K562 (cell line): ENCODE measurements around the gene UPF1. TPM values are rescaled to one million over a fixed set of nuclear protein-coding genes. Genes with fewer than 3 reads are reported as not detected.

Experiments used
- ATAC-seq: fragments of 200-7000 bp; cut with Tn5 transposase; 3 replicates; pipeline ENCODE4 v1.9.1; 2020; ENCODE audit warnings: moderate library complexity
- BruUV-seq: library from RNA; stranded (reverse); fragments of 400-500 nt; replicated peaks from 2 replicates; lab custom pipeline; 2021; lab: Mats Ljungman, UMichigan
- CTCF ChIA-PET: fragments of 300-600 bp; formaldehyde crosslinking; extraction: SDS; loops from one replicate; lab custom pipeline; 2021; ENCODE audit warnings: low intra/inter-chr PET ratio; lab: Yijun Ruan, JAX
- POLR2A ChIA-PET: fragments of 300-600, 350-650 bp; sonication (Branson Sonifier 250); formaldehyde crosslinking; extraction: SDS; loops from one replicate; lab custom pipeline; 2021; ENCODE audit warnings: antibody characterized with exemption, inconsistent platforms; lab: Yijun Ruan, JAX
- DNase-seq, 4 experiments: peaks; one replicate each; pipeline versions ENCODE4 v3.0.0 to v3.0.0-alpha.2; 2011 to 2018; ENCODE audit warnings: low spot score in 3 of 4, mixed read lengths in 3 of 4; ENCODE audit errors: extremely low read depth in 1 of 4
- FAIRE-seq: peaks from 2 replicates; lab custom pipeline; 2011; peaks lifted over from hg19 to GRCh38; lab: Jason Lieb, UNC
- H2AFZ ChIP-seq: 2 replicates; pipeline ENCODE4 v1.6.0; 2011; ENCODE audit warnings: low read depth, low read length, control low read depth, inconsistent platforms
- H3K27ac ChIP-seq: fragments of 200-600 bp; 3 replicates; pipeline ENCODE4 v1.8.0; 2011; ENCODE audit warnings: low read depth, mild to moderate bottlenecking, control low read depth, inconsistent platforms, low read length, moderate library complexity, mixed read lengths; ENCODE audit errors: extremely low read depth
- H3K27me3 ChIP-seq, 2 experiments: fragments of 300-600 bp in 1 of 2; 2 replicates in 1 of 2; 3 replicates in 1 of 2; pipeline versions ENCODE4 v1.6.0 to v1.8.0; 2011; ENCODE audit warnings: inconsistent platforms in 2 of 2, low read length in 2 of 2, mild to moderate bottlenecking in 1 of 2, mixed read lengths in 1 of 2, moderate library complexity in 1 of 2; ENCODE audit not compliant: control insufficient read depth in 2 of 2, insufficient read depth in 2 of 2
- H3K36me3 ChIP-seq: fragments of 300-600 bp; 3 replicates; pipeline ENCODE4 v1.8.0; 2011; ENCODE audit warnings: mild to moderate bottlenecking, low read length, inconsistent platforms; ENCODE audit not compliant: control insufficient read depth, insufficient read depth
- H3K4me1 ChIP-seq, 2 experiments: fragments of 200-600 bp in 1 of 2; replicated peaks in 1 of 2; 2 replicates in 1 of 2; 3 replicates in 1 of 2; pipeline versions ENCODE4 v1.5.1 to v1.8.0; 2011; ENCODE audit warnings: inconsistent platforms in 2 of 2, low read length in 2 of 2, mild to moderate bottlenecking in 1 of 2, mixed read lengths in 1 of 2, moderate library complexity in 1 of 2; ENCODE audit not compliant: control insufficient read depth in 2 of 2, insufficient read depth in 2 of 2
- H3K4me2 ChIP-seq: 2 replicates; pipeline ENCODE4 v1.6.1; 2011; ENCODE audit warnings: low read length, control low read depth, inconsistent platforms, mixed read lengths; ENCODE audit not compliant: insufficient read depth
- H3K4me3 ChIP-seq: fragments of 200-600 bp; sonication (generic), shearing (Covaris generic); 2 replicates; pipeline ENCODE4 v1.5.1; 2016; ENCODE audit warnings: control low read depth, inconsistent platforms
- H3K79me2 ChIP-seq: fragments of 200-600 bp; 3 replicates; pipeline ENCODE4 v1.8.0; 2011; ENCODE audit warnings: low read length, inconsistent platforms; ENCODE audit not compliant: control insufficient read depth, insufficient read depth
- H3K9ac ChIP-seq, 2 experiments: 2 replicates each; pipeline versions ENCODE4 v1.6.0 to v1.6.1; 2011; ENCODE audit warnings: low read depth in 2 of 2, low read length in 2 of 2, control low read depth in 1 of 2, inconsistent platforms in 1 of 2, mild to moderate bottlenecking in 1 of 2, mixed read lengths in 1 of 2; ENCODE audit not compliant: insufficient read depth in 1 of 2
- H3K9me1 ChIP-seq: one replicate; pipeline ENCODE4 v1.6.0; 2011; ENCODE audit warnings: inconsistent platforms, mild to moderate bottlenecking, low read length, moderate library complexity; ENCODE audit not compliant: control insufficient read depth, insufficient read depth
- H3K9me3 ChIP-seq: replicated peaks from 2 replicates; pipeline ENCODE4 v1.5.1; 2011; ENCODE audit warnings: low read depth, low read length, inconsistent platforms; ENCODE audit not compliant: control insufficient read depth, insufficient read depth
- H4K20me1 ChIP-seq: replicated peaks from 2 replicates; pipeline ENCODE4 v1.6.1; 2011; ENCODE audit warnings: low read length, inconsistent platforms, mixed read lengths; ENCODE audit not compliant: control insufficient read depth, insufficient read depth
- COPS2 ChIP-seq: fragments of 450-650 bp; conservative IDR thresholded peaks from 2 replicates; pipeline ENCODE4 v1.6.1; 2016; ENCODE audit warnings: mild to moderate bottlenecking, moderate library complexity
- IFI16 ChIP-seq: fragments of 250-450 bp; sonication (Bioruptor Pico); IDR thresholded peaks from 2 replicates; pipeline ENCODE4 v2.1.2; 2022; ENCODE audit warnings: mild to moderate bottlenecking, inconsistent platforms
- KHSRP ChIP-seq: fragments of 450-650 bp; IDR thresholded peaks from 2 replicates; pipeline ENCODE4 v1.6.1; 2017
- MTA2 ChIP-seq: fragments of 450-650 bp; IDR thresholded peaks from 2 replicates; pipeline ENCODE4 v1.6.1; 2016; ENCODE audit warnings: low read depth
- NR2C1 ChIP-seq, 2 experiments: fragments of 450-650 bp; IDR thresholded peaks; 2 replicates each; pipeline ENCODE4 v1.6.1; 2017; ENCODE audit warnings: mild to moderate bottlenecking in 2 of 2, antibody characterized with exemption in 1 of 2, inconsistent platforms in 1 of 2, missing compliant biosample characterization in 1 of 2, missing genetic modification characterization in 1 of 2
- PTBP1 ChIP-seq: fragments of 200-400 bp; formaldehyde crosslinking; IDR thresholded peaks from 2 replicates; pipeline ENCODE4 v1.6.1; 2017; ENCODE audit warnings: low read depth, low read length
- TAF9B ChIP-seq: fragments of 450-650 bp; IDR thresholded peaks from 2 replicates; pipeline ENCODE4 v1.6.1; 2018; ENCODE audit warnings: mild to moderate bottlenecking; ENCODE audit not compliant: partially characterized antibody
- WGBS: fragments of 100-300 bp; shearing (Covaris generic); methylation state at CpG from one replicate; pipeline ENCODE4 v1.1.6; 2016; ENCODE audit warnings: low coverage, mixed read lengths; ENCODE audit not compliant: insufficient coverage; ENCODE audit errors: missing lambda C conversion rate; 5-methylcytosine and 5-hydroxymethylcytosine counted together
- in situ Hi-C: fragments of 300-500 bp; cut with MboI; formaldehyde crosslinking; loops from 4 replicates; pipeline ENCODE4 v1.15.0; 2018; ENCODE audit warnings: inconsistent platforms, mixed read lengths
- intact Hi-C: fragments of 100-400 bp; cut with micrococcal nuclease; formaldehyde crosslinking; loops from 2 replicates; pipeline ENCODE4 v1.14.2; 2022
- polyA plus RNA-seq, 8 experiments: library from polyadenylated mRNA; depleted of rRNA in 4 of 8; stranded (reverse) in 5 of 8; unstranded in 3 of 8; fragments of >200 nt; fragmentation: Nextera tagmentation in 2 of 8; fragmentation: Illumina TruSeq in 1 of 8; extraction: Ambion mirVana in 2 of 8; extraction: Trizol in 1 of 8; gene quantifications; 2 replicates each; pipeline versions ENCODE4 v1.2.1 to v1.2.3, GENCODE V29; 2011 to 2014; ENCODE audit warnings: inconsistent platforms in 1 of 8, missing spikeins in 1 of 8
- total RNA-seq, 7 experiments: library from RNA; depleted of rRNA in 6 of 7; stranded (reverse); fragments of >200 nt in 6 of 7; fragmentation: Illumina TruSeq in 2 of 7; extraction: Trizol in 2 of 7; gene quantifications; 2 replicates each; pipeline versions ENCODE4 v1.2.1 to v1.2.3, GENCODE V29; 2011 to 2021; ENCODE audit warnings: low replicate concordance in 1 of 7
- TF ChIP-seq, protein P1 (sequence below): sonication (generic); formaldehyde crosslinking; IDR thresholded peaks from 2 replicates; pipeline ENCODE4 v1.9.0; 2022; ENCODE audit warnings: mild to moderate bottlenecking, missing genetic modification reagents
- TF ChIP-seq, protein P2 (sequence below): sonication (generic); formaldehyde crosslinking; IDR thresholded peaks from 2 replicates; pipeline ENCODE4 v1.8.1; 2023; ENCODE audit warnings: mild to moderate bottlenecking, missing genetic modification reagents

The UPF1 gene
- total and polyA plus RNA-seq, 9 of the 15 experiments (the other 6 are each of a cell fraction or from before 2014, with no cell fraction given): 0.34 to 103 (median 27.9) TPM

DNA sequence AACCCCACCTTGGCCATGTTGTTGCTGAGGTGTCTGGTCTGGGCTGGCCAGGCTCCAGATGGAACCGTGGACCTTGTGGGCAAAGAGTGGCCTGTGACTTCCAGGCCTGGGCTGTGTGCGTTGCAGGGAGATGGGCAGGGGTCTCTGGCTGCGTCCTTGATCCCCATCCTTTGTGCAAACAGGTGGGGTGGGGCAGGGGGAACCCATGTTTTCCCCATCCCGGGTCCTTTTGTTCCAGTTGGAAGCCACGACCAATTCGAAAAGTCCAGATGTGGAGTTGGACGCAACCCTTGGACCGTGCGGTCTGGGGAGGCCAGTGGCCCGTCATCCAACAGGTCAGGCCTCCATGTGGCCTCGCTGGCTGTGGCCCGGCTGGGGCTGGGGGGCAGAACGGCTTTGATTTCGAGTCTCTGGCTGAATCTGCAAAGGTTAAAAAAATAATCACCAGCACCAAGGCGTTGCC lies 27.6 kb upstream of the UPF1 start:
- in situ Hi-C loops: no loop called here
- no peak for DNase-seq
- 16% methylated on average over 15 of the region's 15 CpGs for WGBS
- no peak for ATAC-seq
- Histone ChIP-seq H3K4me2 (no peak overlapping the region), H3K36me3 (no peaks in the 10 kb centered on the region), H4K20me1 (0 out of 2 replicates have a peak, but pooled peaks cover 11% of the 10 kb centered on the region), H3K27me3 (peaks cover 18 to 45% of the 10 kb centered on the region in 2 experiments), H3K4me1 (peaks cover 0 to 8% of the 10 kb centered on the region in 2 experiments; a peak in 2 of 5 replicates), H3K9me3 (peaks cover 3% of the 10 kb centered on the region; the same call in 1 of the 2 replicates), H3K9me1 (peaks cover 4% of the 10 kb centered on the region), H3K9ac (0 out of 4 replicates have a peak overlapping the region, but pooled peaks of 1 of the 2 experiments have one; percentile 17), H3K4me3 (no peak overlapping the region), H2AFZ (no peak overlapping the region), H3K79me2 (no peaks in the 10 kb centered on the region), H3K27ac (no peak overlapping the region)
- POLR2A ChIA-PET: no interaction called here
- TF ChIP-seq, protein P1, sequence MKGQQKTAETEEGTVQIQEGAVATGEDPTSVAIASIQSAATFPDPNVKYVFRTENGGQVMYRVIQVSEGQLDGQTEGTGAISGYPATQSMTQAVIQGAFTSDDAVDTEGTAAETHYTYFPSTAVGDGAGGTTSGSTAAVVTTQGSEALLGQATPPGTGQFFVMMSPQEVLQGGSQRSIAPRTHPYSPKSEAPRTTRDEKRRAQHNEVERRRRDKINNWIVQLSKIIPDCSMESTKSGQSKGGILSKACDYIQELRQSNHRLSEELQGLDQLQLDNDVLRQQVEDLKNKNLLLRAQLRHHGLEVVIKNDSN (CRISPR knock-in tag): no peak
- TF ChIP-seq, protein P2, sequence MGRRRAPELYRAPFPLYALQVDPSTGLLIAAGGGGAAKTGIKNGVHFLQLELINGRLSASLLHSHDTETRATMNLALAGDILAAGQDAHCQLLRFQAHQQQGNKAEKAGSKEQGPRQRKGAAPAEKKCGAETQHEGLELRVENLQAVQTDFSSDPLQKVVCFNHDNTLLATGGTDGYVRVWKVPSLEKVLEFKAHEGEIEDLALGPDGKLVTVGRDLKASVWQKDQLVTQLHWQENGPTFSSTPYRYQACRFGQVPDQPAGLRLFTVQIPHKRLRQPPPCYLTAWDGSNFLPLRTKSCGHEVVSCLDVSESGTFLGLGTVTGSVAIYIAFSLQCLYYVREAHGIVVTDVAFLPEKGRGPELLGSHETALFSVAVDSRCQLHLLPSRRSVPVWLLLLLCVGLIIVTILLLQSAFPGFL (CRISPR knock-in tag): no peak
- TF ChIP-seq PTBP1 (no peak), NR2C1 (IDR thresholded peaks at IDR 0.05) (no peak), NR2C1 (tag; IDR thresholded peaks at IDR 0.05) (no peak), KHSRP (no peak), TAF9B (no peak), COPS2 (no peak), MTA2 (no peak), IFI16 (CRISPR knock-in tag) (no peak)
- no TSS peak for BruUV-seq
- no peak for FAIRE-seq
- CTCF ChIA-PET: no interaction called here
- intact Hi-C loops: no loop called here
